Endometrial microvascular endothelial cells (primary cell): ENCODE measurements around the gene NFIC. TPM values are rescaled to one million over a fixed set of nuclear protein-coding genes. Genes with fewer than 3 reads are reported as not detected.
"Not testable (repeated sequence)": the region's sequence is repeated elsewhere in the genome, so short reads cannot be mapped to it uniquely, and the experiment has no call there.

Experiments used
- in situ Hi-C: cut with HindIII; loops from 2 replicates; pipeline ENCODE4 v1.10.0; 2017; ENCODE audit warnings: low sequenced_read_pairs, low pct_unique_long_range_greater_than_20kb; ENCODE audit errors: inconsistent ontology term
- total RNA-seq: library from RNA; depleted of rRNA; stranded (reverse); fragments of >200 nt; gene quantifications from one replicate; pipeline ENCODE4 v1.2.3, GENCODE V29; 2015; ENCODE audit errors: inconsistent ontology term

NFIC gene
- total RNA-seq, 1 donor from 2014 or later, result 47.2 TPM

DNA sequence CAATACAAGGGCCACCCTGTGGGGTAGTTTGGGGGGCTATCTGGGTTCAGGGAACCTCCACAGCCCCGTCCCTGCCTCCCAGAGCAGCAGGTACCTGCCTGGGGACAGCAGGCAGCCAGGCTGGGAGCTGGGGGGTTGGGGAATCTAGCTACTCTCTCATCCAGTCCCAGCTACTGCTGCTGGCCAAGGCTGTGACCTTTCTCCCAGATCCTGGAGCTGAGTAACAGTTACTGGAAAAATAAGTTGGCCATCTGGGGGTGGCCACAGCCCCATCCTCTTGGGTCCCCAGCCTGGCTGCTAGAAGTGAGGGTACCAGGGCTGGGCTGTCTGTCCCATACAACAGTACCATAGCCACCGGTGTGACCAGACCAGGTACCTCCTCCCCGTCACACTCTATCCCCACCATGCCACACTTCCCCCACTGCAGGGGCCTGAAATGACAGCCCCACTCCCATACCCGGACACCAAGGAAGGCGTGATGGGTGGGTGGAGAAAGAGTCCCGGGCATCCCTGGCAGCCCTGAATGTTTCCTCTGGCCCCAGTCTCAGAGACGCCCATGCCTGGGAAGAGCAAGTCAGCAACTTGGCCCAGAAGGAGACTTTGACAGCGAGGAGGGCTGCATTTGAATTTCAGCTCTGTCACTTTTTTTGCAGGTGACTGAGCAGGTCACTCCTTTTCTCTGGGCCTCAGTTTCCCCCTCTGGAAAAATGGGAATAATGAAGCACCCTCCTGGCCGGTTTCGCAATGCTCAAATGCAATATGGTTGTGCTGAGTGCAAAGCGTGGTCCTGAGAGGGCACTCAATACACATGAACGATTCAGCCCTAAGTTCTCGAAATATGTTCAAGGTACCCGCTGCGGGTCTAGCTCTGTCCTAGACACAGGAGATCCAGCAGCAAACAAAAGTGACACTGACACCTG lies 30.7 kb upstream of the NFIC start:
- in situ Hi-C loops, result no loop called here

- in situ Hi-C loops, result no loop called here
These were observed 30.1 kb upstream of the NFIC start for GRCh38 chr19:3336351-3336679.

DNA sequence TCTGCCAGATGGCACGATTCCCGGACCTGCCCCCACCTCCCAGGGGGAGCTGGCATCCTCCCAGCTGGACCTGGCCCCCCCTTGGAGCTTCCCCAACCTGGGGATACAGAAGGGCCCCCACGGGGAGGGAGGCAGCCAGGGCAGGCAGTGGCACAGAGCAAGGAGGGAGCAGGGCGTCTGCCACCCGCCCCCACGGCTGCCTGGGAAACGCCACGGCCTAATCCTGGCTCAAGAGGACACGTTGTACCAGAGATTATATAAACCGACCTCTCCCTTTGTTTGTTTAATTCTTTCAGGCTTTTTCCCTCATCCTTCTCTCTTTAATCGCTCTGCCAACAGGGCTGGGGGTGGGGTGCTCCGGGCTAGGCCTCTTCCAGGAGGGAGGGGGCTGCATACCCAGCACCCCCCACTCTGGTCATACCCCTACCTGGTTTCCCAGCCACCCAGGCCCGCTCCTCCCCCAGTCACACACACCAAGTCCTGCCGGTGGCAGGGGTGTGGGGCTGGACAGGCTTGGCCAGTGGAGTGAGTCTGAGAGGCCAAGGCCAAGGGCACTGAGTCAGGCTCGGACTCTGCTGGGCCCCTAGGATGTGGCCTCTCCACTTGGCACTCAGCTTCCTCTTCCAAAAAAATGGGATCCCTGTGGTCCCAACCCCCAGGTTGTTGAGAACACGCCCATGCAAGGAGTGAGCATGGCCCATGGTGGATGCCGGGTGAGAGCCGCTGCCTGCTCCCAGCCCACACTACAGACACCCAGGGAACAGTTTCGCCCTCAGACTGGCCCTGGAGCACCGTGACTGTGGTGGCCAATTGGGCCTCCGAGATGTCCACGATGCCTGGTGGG lies 29.5 kb upstream of the NFIC start:
- in situ Hi-C loops, result no loop called here

- in situ Hi-C loops, result no loop called here
These were observed 27.7 kb upstream of the NFIC start for GRCh38 chr19:3338541-3339181.

GRCh38 chr19:3340340-3340739 lies 26.0 kb upstream of the NFIC start:
- in situ Hi-C loops, result no loop called here

DNA sequence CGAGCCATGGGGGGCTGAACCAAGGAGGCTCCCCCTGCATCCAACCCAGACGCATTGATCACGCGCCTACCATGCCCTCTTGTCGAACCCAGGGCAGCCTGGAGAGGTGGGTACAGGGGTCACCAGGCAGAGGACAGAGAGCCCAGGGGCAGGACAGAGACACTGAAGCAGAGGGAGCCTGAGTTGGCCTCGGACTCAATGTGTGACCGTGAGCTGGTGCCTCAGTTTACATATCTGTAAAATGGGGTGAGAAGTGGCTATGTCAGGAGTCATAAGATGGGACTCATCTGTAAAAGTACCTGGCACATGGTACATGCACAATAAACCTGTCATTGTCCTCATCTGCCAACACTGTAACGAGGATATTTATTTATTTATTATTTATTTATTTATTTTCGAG lies 24.1 kb upstream of the NFIC start:
- in situ Hi-C loops, result no loop called here

DNA sequence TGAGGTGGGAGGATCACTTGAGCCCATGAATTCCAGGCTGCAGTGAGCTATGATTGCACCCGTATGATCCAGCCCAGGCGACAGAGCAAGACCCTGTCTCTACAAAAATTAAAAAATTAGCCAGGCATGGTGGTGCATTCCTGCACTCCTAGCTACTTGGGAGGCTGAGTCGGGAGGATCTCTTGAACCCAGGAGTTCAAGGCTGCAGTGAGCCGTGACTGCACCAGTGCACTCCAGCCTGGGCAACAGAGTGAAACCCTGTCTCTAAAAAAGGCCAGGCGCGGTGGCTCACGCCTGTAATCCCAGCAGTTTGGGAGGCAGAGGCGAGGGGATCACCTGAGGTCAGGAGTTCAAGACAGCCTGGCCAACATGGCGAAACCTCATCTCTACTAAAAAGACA lies 23.4 kb upstream of the NFIC start:
- in situ Hi-C loops, result not testable (repeated sequence)

DNA sequence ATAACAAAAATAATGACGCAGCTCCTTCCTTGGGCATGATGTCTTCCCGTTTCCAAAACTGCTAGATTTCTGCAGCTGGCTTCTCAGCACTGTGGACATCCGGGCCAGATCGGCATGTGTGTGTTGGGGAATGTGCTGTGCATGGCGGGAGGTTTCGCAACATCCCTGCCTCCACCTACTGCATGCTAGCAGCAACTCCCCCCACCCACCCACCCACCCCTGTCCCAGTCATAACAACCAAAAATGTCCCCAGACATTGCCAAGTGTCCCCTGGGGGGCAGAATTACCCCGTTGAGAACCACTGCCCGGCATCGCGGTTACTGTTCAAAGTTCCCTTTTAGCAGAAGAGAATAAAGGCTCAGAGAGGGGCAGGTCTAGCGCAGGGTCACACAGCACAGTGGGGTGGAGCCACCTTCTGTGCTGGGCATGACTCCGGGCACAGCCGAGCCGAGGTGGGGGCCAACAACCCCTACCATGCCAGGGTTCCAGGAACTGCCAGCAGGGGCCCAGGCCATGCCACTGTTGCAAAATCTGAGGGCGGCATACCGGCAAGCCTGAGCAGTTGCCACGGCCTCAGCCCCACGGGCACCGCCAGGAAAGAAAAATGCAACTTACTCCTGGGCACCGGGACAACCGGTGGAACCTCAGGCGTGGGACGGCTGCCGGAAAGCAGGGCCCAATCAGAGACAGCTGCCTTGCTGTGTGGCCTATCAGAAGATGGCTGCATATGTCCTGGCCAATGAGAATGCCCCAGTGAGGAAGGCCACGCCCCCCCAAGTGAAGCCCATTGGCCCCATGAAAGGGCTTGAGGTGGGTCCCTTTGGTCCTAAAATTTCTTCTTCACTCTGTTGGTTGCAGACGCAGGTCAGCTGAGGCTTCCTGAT lies 22.5 kb upstream of the NFIC start:
- in situ Hi-C loops, result no loop called here

- in situ Hi-C loops, result no loop called here
These were observed 21.5 kb upstream of the NFIC start for GRCh38 chr19:3344608-3345598.

DNA sequence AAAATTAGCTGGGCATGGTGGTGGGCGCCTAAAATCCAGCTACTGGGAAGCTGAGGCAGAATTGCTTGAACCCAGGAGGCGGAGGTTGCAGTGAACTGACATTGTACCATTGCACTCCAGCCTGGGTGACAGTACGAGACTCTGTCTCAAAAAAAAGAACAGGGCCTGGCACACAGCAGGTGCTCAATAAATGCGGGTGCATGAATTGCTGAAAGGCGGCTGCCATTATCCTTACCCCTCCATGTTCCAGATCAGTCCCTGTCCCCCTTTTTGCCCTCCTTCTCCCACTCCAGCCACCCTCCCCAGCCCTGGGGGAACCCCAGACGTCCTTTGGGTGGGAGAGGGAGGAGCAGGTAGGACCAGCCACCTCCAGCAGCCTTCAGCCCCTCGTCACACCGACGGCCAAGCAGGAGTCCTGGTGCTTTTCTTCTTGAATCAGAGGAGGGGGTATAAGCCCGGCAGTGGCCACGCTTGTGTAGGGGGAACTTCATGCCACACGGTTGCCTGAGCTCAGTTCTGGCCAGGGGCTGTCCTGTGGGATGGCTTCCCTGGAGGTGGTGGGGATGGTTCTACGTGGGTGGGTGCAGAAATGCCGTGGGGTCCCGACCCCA lies 20.4 kb upstream of the NFIC start:
- in situ Hi-C loops, result no loop called here

GRCh38 chr19:3346677-3347353 lies 19.6 kb upstream of the NFIC start:
- in situ Hi-C loops, result no loop called here

DNA sequence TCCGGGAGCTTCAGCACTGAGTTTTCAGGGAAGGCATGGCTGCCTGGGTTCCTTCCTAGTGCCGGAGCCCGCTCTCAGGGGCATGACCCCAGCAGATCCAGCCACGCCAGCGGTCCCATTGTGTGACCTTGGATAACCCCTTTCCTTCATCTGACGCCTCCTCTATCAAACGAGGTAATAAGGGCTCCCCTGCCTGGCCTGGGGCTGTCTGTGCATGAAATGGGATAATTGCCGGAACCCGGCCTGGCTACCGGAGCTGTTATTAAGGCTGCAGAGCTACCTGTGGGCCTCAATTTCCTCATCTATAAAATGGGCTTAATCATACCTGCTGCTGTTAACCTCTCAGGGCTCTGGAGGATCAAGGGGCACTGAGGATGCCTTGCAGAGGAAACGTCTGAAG lies 18.3 kb upstream of the NFIC start:
- in situ Hi-C loops, result no loop called here

DNA sequence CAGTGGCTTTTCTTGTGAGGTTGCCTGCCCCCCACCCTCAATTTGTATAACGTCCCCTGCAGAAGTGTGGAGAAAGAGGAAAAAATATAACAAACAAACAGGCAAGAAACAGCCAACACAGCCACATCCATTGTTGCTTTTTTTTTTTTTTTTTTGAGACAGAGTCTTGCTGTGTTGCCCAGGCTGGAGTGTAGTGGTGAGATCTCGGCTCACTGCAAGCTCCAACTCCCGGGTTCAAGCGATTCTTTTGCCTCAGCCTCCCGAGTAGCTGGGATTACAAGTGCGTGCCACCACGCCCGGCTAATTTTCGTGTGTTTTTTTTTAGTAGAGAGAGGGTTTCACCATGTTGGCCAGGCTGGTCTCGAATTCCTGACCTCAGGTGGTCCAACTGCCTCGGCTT lies 17.9 kb upstream of the NFIC start:
- in situ Hi-C loops, result not testable (repeated sequence)

GRCh38 chr19:3350014-3350663 lies 16.2 kb upstream of the NFIC start:
- in situ Hi-C loops, result no loop called here

DNA sequence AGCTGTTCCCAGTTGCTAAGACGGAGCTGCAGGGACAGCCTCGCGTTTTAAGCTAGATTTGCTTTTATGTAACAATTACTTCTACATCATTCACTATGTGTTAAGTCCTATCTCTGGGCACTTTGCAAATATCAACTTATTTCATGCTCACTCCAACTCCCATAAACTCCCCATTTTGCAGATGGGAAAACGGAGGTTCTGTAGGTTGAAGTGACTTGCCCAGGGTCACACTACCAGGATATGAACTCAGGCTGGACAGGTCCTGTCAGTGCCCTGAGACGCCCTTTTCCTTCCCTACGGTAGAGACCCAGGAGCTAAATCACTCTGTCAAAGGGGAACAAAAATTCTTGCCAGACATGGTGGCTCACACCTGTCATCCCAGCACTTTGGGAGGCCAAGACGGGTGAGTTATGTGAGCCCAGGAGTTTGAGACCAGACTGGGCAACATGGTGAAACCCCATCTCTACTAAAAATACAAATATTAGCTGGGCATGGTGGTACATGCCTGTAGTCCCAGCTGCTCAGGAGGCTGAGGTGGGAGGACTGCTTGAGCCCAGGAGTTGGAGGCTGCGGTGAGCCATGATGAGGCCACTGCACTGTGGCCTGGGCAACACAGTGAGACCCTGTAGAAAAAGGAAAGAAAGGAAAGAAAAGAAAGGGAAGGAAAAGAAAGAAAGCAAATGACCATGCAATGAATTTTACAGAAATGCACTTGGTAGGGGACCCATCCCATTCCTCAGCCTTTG lies 14.5 kb upstream of the NFIC start:
- in situ Hi-C loops, result no loop called here

DNA sequence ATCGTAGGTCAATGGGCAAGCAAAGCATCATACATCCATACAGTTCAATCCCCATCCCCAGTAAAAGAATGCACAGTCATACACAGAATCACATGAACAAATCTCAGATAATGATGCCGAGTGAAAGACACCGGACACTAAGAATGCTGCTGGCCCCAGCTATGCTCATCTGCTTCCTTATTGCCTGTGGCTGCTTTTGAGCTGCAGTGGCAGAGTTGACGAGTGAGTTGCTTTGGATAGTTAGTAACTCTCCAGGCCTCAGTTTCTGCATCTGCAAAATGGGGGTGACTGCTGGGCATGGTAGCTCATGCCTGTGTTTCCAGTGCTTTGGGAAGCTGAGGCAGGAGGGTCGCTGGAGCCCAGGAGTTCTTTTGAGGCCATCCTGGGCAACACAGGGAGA lies 12.9 kb upstream of the NFIC start:
- in situ Hi-C loops, result no loop called here
